Measurements from ENCODE around the gene RIN3. TPM values are rescaled to one million over a fixed set of nuclear protein-coding genes. Genes with fewer than 3 reads are reported as not detected.

RIN3 gene
- total RNA-seq, 3 donors from 2014 or later (not counting 1 experiment from before 2014, with no cell fraction given): 248 to 289 (median 282) TPM

DNA sequence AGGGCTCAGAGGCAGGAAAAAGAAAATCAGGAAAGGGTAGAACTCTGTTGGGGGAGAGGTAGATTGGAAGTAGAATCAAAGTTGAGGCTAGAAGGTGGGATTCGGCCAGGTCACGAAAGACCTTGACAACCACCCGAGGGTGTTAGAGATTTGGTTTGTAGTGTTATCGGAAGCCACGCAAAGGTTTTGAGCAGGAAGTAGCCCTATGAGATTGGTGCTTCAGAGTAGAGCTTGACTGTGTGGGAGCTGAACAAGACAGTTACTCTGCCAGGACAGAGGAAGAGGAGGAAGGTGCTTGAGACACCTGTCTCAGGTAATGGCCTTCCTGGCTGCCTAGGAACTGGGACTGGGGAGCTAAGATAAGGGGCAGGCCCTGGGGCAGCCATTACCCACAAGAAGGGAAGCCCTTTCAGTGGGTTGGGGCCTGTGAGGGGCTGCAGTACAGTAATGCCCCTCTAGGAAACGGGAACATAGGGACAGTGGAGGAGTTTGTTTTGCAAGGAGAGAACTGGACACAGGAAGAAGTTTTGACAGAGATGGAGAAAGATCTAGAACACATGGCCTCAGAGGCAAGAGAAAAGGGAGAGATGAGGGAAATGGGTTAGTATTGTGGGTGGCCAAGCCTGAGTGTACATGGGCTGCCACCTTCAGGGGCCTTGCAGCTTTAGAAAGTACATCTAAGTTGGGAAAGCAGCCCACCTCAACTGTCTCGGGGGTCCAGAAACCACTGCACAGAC, 73.5 kb downstream of the RIN3 start:
- Mint-ChIP-seq H3K27ac (peak overlapping the region; percentile 94 to 96), H3K36me3 (peaks cover 14% of the 10 kb centered on the region), H3K4me1 (peaks cover 88 to 94% of the 10 kb centered on the region in 2 donors), H3K4me3 (peak overlapping the region; percentile 84), H3K27me3 (ENCODE audit: low read depth in 2 of 2) (no peaks in the 10 kb centered on the region), H3K9me3 (peaks cover 0 to 4% of the 10 kb centered on the region in 2 donors)
- peak in 1 of 2 donors; percentile 68 for DNase-seq
- Histone ChIP-seq H3K4me1 (ENCODE audit: control insufficient read depth, insufficient read depth, low read length) (peaks cover 79% of the 10 kb centered on the region), H3K36me3 (ENCODE audit: control insufficient read depth, insufficient read depth, low read length) (peaks cover 27% of the 10 kb centered on the region), H3K4me3 (ENCODE audit: low read length) (no peak overlapping the region), H3K9me3 (ENCODE audit: control insufficient read depth, insufficient read depth, low read length) (no peaks in the 10 kb centered on the region), H3K27me3 (ENCODE audit: control insufficient read depth, insufficient read depth, low read length) (no peaks in the 10 kb centered on the region), H3K27ac (ENCODE audit: low read length) (peak overlapping the region; percentile 83)
- ATAC-seq: peak; percentile 41 to 58 (median 54)
- 22% methylated on average over 7 of the region's 7 CpGs for WGBS (ENCODE audit: insufficient coverage)
- TF ChIP-seq, protein P1, sequence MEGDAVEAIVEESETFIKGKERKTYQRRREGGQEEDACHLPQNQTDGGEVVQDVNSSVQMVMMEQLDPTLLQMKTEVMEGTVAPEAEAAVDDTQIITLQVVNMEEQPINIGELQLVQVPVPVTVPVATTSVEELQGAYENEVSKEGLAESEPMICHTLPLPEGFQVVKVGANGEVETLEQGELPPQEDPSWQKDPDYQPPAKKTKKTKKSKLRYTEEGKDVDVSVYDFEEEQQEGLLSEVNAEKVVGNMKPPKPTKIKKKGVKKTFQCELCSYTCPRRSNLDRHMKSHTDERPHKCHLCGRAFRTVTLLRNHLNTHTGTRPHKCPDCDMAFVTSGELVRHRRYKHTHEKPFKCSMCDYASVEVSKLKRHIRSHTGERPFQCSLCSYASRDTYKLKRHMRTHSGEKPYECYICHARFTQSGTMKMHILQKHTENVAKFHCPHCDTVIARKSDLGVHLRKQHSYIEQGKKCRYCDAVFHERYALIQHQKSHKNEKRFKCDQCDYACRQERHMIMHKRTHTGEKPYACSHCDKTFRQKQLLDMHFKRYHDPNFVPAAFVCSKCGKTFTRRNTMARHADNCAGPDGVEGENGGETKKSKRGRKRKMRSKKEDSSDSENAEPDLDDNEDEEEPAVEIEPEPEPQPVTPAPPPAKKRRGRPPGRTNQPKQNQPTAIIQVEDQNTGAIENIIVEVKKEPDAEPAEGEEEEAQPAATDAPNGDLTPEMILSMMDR (IDR thresholded peaks at IDR 0.05): peak; percentile 18
- intact Hi-C loops (cut with micrococcal nuclease): loop anchor here (1.0 to 5.0 kb wide), 8 partner anchors 14 to 94 kb away; no protein-coding TSS in a partner anchor

DNA sequence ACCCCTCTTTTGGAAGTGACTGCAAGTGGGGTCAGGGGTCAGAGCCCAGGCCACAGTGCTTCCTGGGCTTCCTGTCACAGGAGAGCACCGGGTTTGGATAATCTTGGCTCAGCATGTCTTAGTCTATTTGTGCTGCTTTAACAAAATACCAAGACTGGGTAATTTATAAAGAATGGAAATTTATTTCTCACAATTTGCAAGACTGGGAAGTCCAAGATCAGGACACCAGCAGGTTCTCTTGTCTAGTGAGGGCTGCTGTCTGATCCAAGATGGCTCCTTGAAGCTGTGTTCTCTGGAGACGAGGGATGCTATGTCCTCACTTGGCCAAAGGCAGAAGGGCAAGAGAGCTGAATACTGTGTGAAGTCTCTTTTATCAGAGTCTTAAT, 74.1 kb downstream of the RIN3 start:
- no peak for ATAC-seq
- H3K9me3 Mint-ChIP-seq: peaks cover 0 to 3% of the 10 kb centered on the region in 2 donors
- no peaks in the 10 kb centered on the region for H3K9me3 ChIP-seq (ENCODE audit: control insufficient read depth, insufficient read depth, low read length)
- TF ChIP-seq, protein P1 (IDR thresholded peaks at IDR 0.05): no peak
- intact Hi-C loops (cut with micrococcal nuclease): loop anchor here (1.0 to 5.0 kb wide), 6 partner anchors 13 to 93 kb away; no protein-coding TSS in a partner anchor
- DNase-seq: no peak
- peak overlapping the region; percentile 83 for H3K27ac ChIP-seq (ENCODE audit: low read length)
- no peak overlapping the region for H3K4me3 ChIP-seq (ENCODE audit: low read length)
- H3K4me1 Mint-ChIP-seq: peaks cover 83 to 89% of the 10 kb centered on the region in 2 donors
- WGBS (ENCODE audit: insufficient coverage): 65% methylated on average over 2 of the region's 2 CpGs
- H3K36me3 ChIP-seq (ENCODE audit: control insufficient read depth, insufficient read depth, low read length): peaks cover 24% of the 10 kb centered on the region
- H3K36me3 Mint-ChIP-seq: peaks cover 12% of the 10 kb centered on the region
- H3K4me3 Mint-ChIP-seq: peak overlapping the region; percentile 84
- H3K27me3 Mint-ChIP-seq (ENCODE audit: low read depth in 2 of 2): no peaks in the 10 kb centered on the region
- H3K4me1 ChIP-seq (ENCODE audit: control insufficient read depth, insufficient read depth, low read length): peaks cover 73% of the 10 kb centered on the region
- no peaks in the 10 kb centered on the region for H3K27me3 ChIP-seq (ENCODE audit: control insufficient read depth, insufficient read depth, low read length)
- peak overlapping the region; percentile 94 to 96 for H3K27ac Mint-ChIP-seq

DNA sequence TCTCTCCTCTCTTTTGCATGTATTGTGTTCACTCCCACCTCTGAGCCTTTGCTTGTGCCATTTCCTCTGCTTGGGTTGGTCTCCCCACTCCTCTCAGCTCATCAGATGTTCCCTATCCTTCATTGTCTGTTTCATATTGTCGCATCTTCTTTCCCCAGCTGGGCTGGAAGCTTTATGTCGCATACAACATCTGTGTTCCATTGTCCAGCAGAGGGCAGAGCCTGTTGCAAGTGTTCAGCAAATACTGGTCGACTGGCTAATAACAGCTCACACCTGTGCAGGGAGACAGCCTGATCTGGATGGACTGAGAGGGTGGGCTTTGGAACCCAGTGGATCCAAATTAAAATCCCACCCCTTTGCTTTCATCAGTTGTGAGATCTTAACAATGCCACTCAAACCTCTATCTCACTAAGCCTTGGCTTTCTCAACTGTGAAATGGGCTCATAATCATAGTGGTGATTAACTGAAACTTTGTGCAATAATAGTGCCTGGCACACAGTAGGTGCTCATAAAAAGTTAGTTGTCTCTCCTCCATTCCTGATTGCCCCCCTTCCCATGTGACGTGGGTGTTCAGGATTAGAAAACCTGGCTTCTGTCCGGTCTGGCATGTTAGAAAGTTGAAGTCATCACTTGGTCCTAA, 75.8 kb downstream of the RIN3 start:
- WGBS (ENCODE audit: insufficient coverage): 86% methylated on average over 5 of the region's 5 CpGs
- Mint-ChIP-seq H3K9me3 (no peaks in the 10 kb centered on the region), H3K27me3 (ENCODE audit: low read depth in 2 of 2) (no peaks in the 10 kb centered on the region), H3K4me3 (peak overlapping the region; percentile 4), H3K36me3 (peaks cover 6% of the 10 kb centered on the region), H3K4me1 (peaks cover 66 to 72% of the 10 kb centered on the region in 2 donors), H3K27ac (peak overlapping the region; percentile 47 to 94)
- ATAC-seq (no peak), DNase-seq (peak in 1 of 2 donors; percentile 35)
- intact Hi-C loops (cut with micrococcal nuclease): loop anchor here (5.0 kb wide), 1 partner anchor 57 kb away; no protein-coding TSS in a partner anchor
- Histone ChIP-seq H3K36me3 (ENCODE audit: control insufficient read depth, insufficient read depth, low read length) (peaks cover 27% of the 10 kb centered on the region), H3K9me3 (ENCODE audit: control insufficient read depth, insufficient read depth, low read length) (no peaks in the 10 kb centered on the region), H3K27me3 (ENCODE audit: control insufficient read depth, insufficient read depth, low read length) (no peaks in the 10 kb centered on the region), H3K4me3 (ENCODE audit: low read length) (no peak overlapping the region), H3K27ac (ENCODE audit: low read length) (no peak overlapping the region), H3K4me1 (ENCODE audit: control insufficient read depth, insufficient read depth, low read length) (peaks cover 57% of the 10 kb centered on the region)
- TF ChIP-seq, protein P1 (IDR thresholded peaks at IDR 0.05): peak; percentile 32
